HG03558 (cell line): ENCODE data around the gene VPS13A.

Source experiments
- ATAC-seq: cut with Tn5 transposase; IDR thresholded peaks from one replicate; pipeline ENCODE4 v1.9.1; 2021; ENCODE audit warnings: moderate number of reproducible peaks; ENCODE audit not compliant: unreplicated experiment; ENCODE audit errors: extremely low read depth

VPS13A gene

GRCh38 chr9:77451507-77451906, 274.2 kb downstream of the VPS13A start:
- ATAC-seq, result no peak

GRCh38 chr9:77453825-77454647, 276.7 kb downstream of the VPS13A start:
- ATAC-seq, result no peak

- no peak for ATAC-seq
Observed at GRCh38 chr9:77454663-77455062, 277.3 kb downstream of the VPS13A start.

GRCh38 chr9:77455312-77455927, 278.1 kb downstream of the VPS13A start:
- ATAC-seq, result no peak

- peak; percentile 60 for ATAC-seq
Observed at GRCh38 chr9:77456829-77457437, 279.6 kb downstream of the VPS13A start.

- ATAC-seq, result peak; percentile 68
Observed at GRCh38 chr9:77457916-77458592, 280.7 kb downstream of the VPS13A start.

GRCh38 chr9:77460938-77461337, 283.6 kb downstream of the VPS13A start:
- no peak for ATAC-seq

- no peak for ATAC-seq
Observed at GRCh38 chr9:77462066-77462465, 284.7 kb downstream of the VPS13A start.

- no peak for ATAC-seq
Observed at GRCh38 chr9:77463151-77463550, 285.8 kb downstream of the VPS13A start.

- no peak for ATAC-seq
Observed at GRCh38 chr9:77464661-77465060, 287.3 kb downstream of the VPS13A start.

- ATAC-seq, result no peak
Observed at GRCh38 chr9:77469515-77470231, 292.3 kb downstream of the VPS13A start.
